KOPT-K1 (cell line): ENCODE measurements around the gene ERMAP.
"Not testable (repeated sequence)": the region's sequence is repeated elsewhere in the genome, so short reads cannot be mapped to it uniquely, and the experiment has no call there.

Source experiments
- H3K27ac ChIP-seq: fragments of 200-600 bp; sonication (generic); 2 replicates; pipeline ENCODE4 v1.5.1; 2016; ENCODE audit warnings: antibody characterized with exemption, mild to moderate bottlenecking, low read depth, low read length; ENCODE audit not compliant: poor library complexity, severe bottlenecking
- H3K36me3 ChIP-seq: fragments of 200-600 bp; sonication (generic); 2 replicates; pipeline ENCODE4 v1.5.1; 2017; ENCODE audit warnings: antibody characterized with exemption, mild to moderate bottlenecking, low read length, moderate library complexity; ENCODE audit not compliant: insufficient read depth
- H3K9me3 ChIP-seq: fragments of 200-600 bp; sonication (generic); 2 replicates; pipeline ENCODE4 v1.5.1; 2017; ENCODE audit warnings: antibody characterized with exemption, low read length, mild to moderate bottlenecking; ENCODE audit not compliant: insufficient read depth, poor library complexity, severe bottlenecking

The ERMAP gene

DNA sequence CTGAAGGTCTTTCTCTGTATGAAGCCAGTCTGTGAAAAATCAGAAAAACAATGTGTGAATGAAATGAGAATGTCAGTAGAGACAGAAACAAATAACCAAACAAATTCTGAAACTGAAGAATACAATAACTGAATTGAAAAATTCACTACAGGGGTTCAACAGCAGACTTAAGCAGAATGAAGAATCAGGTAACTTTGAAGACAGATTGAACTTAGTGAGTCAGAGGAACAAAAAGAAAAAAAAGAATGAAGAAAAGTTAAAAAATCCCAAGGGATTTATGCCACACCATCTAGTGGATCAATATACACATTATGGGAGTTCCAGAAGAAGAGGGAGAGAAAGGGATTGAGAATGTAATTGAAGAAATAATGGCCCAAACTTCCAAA lies 44.1 kb downstream of the ERMAP start:
- Histone ChIP-seq H3K36me3 (no peaks in the 10 kb centered on the region), H3K27ac (no peak overlapping the region), H3K9me3 (peaks cover 57% of the 10 kb centered on the region)

DNA sequence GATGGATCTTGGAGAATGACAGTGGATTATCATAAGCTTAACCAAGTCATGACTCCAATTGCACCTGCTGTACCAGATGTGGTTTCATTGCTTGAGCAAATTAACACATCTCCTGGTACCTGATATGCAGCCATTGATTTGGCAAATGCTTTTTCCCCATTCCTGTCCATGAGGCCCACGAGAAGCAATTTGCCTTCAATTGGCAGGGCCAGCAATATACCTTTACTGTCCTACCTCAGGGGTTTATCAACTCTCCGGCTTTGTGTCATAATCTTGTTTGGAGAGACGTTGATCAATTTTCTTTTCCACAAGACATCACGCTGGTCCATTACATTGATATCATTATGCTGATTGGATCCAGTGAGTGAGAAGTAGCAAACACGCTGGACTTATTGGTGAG lies 49.6 kb downstream of the ERMAP start:
- H3K36me3 ChIP-seq: no peaks in the 10 kb centered on the region

DNA sequence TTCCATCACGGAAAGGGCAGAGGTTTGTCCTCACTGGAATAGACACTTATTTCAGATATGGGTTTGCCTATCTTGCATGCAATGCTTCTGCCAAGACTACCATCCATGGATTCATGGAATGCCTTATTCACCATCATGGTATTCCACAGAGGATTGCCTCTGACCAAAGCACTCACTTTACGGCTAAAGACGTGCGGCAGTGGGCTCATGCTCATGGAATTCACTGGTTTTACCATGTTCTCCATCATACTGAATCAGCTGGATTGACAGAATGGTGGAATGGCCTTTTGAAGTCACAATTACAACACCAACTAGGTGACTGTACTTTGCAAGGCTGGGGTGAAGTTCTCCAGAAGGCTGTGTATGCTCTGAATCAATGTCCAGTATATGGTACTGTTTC lies 51.5 kb downstream of the ERMAP start:
- not testable (repeated sequence) for H3K36me3 ChIP-seq, H3K9me3 ChIP-seq, H3K27ac ChIP-seq

More for the DNA sequence above, 49.6 kb downstream of the ERMAP start:
- no peak overlapping the region for H3K27ac ChIP-seq
- H3K9me3 ChIP-seq: peaks cover 7% of the 10 kb centered on the region

DNA sequence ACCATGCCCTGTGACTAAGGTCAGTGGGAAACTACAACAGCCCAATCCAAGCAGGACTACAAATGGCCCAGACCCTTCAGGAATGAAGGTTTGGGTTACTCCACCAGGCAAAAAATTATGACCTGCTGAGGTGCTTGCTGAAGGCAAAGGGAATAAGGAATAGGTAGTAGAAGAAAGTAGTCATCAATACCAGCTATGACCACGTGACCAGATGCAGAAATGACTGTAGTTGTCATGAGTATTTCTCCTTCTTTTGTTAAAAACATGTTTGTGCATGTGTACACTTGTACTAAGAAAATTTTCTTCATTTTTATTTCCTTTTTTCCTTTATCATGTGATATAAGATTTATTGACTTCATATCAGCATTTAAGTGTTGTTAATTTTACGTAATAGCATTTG lies 52.3 kb downstream of the ERMAP start:
- not testable (repeated sequence) for H3K27ac ChIP-seq, H3K9me3 ChIP-seq, H3K36me3 ChIP-seq

DNA sequence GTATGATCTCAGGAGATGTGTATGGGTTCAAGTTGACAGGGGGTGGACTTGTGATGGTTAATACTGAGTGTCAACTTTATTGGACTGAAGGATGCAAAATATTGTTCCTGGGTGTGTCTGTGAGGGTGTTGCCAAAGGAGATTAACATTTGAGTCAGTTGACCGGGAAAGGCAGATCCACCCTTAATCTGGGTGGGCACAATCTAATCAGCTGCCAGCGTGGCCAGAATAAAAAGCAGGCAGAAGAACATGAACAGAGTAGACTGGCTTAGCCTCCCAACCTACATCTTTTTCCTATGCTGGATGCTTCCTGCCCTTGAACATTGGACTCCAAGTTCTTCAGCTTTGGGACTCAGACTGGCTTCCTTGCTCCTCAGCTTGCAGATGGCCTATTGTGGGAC lies 52.8 kb downstream of the ERMAP start:
- not testable (repeated sequence) for H3K9me3 ChIP-seq, H3K27ac ChIP-seq, H3K36me3 ChIP-seq

DNA sequence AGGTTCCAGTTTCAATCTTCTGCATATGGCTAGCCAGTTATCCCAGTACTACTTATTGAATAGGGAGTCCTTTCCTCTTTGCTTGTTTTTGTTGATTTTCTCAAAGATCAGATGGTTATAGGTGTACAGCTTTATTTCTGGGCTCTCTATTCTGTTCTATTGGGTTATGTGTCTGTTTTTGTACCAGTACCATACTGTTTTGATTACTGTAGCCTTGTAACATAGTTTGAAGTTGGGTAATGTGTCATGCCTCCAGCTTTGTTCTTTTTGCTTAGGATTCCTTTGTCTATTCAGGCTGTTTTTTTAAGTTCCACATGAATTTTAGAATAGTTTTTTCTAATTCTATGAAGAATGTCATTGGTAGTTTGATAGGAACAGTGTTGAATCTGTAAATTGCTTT lies 56.2 kb downstream of the ERMAP start:
- not testable (repeated sequence) for H3K9me3 ChIP-seq, H3K36me3 ChIP-seq, H3K27ac ChIP-seq

DNA sequence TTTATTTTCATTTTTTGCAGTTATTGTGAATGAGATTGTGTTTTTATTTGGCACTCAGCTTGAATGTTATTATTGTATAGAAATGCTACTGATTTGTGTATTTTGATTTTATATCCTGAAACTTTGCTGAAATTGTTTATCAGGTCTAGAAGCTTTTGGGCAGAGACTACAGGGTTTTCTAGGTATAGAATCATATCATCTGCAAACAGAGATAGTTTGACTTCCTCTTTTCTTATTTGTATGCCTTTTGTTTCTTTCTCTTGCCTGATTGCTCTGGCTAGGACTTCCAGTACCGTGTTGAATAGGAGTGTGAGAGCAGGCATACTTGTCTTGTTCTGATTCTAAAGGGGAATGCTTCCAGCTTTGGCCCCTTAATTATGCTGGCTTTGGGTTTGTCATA lies 56.7 kb downstream of the ERMAP start:
- Histone ChIP-seq H3K9me3 (peaks cover 10% of the 10 kb centered on the region), H3K27ac (no peak overlapping the region)

DNA sequence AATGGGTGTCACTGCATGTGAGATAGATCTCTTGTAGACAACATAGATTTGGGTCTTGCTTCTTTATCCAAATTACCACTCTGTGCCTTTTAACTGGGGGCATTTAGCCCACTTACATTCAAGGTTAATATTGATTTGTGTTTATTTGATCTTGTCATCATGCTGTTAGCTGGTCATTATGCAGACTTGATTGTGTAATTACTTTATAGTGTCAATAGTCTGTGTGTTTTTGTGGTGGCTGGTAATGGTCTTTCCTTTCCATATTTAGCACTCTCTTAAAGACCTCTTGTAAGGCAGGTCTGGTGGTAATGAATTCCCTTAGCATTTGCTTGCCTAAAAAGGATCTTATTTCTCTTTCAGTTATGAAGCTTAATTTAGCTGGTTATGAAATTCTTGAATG lies 59.1 kb downstream of the ERMAP start:
- peaks cover 29% of the 10 kb centered on the region for H3K9me3 ChIP-seq
- no peak overlapping the region for H3K27ac ChIP-seq

More for the DNA sequence above, 56.7 kb downstream of the ERMAP start:
- no peaks in the 10 kb centered on the region for H3K36me3 ChIP-seq

DNA sequence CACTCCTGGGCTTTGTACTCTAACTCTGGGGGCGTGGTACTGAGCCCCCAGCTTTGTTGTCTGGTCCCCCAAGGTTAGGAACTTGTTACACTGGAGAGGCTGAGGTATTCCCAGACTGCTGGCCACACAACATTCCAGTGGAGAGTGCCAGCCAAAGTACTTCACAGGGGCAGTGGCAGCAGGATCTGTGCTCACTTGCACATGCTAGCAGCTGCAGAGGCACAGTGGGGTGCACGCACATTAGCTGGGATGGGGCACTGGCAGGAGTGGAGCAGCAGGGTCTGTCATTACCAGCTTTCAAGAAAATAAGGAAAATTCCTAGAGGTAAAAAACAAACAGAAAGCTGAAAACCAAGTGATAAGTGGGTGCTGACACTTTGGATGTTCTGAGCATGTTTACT lies 60.5 kb downstream of the ERMAP start:
- Histone ChIP-seq H3K36me3 (no peaks in the 10 kb centered on the region), H3K27ac (no peak overlapping the region), H3K9me3 (peaks cover 32% of the 10 kb centered on the region)

More for the DNA sequence above, 59.1 kb downstream of the ERMAP start:
- no peaks in the 10 kb centered on the region for H3K36me3 ChIP-seq

DNA sequence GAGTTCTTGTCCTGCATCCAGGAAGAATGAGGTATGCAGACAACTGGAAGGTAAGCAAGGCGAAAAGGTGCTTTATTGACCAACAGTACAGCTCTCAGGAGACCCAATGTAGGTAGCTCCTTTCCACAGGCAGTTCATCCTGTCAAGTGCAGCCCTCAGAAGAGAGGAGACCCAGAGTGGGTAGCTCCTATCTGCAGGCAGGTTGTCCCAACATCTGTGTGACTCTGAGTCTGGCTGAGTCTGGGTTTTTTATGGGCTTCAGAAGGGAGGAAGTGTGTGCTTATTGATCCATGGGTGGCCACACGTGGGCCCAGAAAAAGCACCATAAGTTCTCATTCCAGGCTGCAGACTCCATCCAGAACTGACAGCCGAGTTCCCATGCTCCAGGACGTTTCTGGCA lies 63.5 kb downstream of the ERMAP start:
- no peak overlapping the region for H3K27ac ChIP-seq
- no peaks in the 10 kb centered on the region for H3K36me3 ChIP-seq
- H3K9me3 ChIP-seq: peaks cover 32% of the 10 kb centered on the region

DNA sequence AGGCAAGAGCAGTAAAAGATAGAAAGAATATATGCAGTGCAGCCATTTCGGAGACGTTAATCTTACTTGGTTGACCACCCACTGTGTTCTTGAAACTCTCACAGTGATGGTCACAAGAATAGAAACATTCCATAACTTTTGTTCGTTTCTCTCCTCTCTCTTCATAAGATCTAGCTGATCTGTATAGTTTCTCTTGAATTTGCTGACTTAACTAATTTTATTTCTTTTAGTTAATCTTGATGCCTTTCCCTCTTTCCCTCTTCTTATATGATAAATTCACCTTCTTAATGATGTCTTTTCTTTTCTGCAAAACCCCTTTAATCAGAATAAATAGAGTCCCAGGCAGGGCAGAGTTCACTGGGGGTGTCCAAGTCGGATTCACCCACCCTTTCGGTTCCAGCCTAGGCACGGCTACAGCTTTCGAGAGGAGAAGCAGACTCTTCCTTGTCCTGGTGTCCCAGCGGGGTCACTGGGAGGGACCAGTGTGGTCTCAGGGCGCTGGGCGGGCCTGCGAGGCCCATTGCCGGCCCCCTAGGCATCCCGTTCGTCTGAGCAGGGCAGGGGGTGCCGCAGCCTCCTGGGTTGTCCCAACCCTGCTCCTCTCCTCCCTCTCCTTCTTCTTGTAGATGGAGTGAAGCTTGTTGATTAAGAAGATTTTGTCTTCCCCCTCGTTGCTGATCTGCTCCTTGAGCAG lies 69.3 kb downstream of the ERMAP start:
- Histone ChIP-seq H3K27ac (no peak overlapping the region), H3K9me3 (peaks cover 1% of the 10 kb centered on the region), H3K36me3 (no peaks in the 10 kb centered on the region)

DNA sequence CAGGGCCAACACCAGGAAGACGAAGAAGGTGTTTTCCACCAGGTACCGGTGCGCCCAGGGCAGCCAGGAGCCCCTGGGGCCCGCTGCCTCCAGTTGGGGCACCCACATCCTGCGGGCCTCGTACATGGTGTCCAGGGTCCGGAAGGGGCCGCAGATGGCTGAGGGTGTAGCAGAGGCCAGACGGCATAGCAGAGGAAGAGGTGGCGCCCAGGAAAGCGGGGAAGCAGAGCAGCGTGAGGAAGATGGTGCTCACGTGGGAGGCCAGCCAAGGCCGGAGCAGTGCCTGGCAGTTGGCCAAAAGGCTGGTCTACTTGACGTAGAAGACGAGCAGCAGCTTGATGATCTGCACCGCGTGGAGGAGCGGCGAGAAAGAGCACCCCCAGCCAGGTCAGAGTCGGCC lies 69.9 kb downstream of the ERMAP start:
- Histone ChIP-seq H3K36me3 (no peaks in the 10 kb centered on the region), H3K27ac (no peak overlapping the region), H3K9me3 (no peaks in the 10 kb centered on the region)

DNA sequence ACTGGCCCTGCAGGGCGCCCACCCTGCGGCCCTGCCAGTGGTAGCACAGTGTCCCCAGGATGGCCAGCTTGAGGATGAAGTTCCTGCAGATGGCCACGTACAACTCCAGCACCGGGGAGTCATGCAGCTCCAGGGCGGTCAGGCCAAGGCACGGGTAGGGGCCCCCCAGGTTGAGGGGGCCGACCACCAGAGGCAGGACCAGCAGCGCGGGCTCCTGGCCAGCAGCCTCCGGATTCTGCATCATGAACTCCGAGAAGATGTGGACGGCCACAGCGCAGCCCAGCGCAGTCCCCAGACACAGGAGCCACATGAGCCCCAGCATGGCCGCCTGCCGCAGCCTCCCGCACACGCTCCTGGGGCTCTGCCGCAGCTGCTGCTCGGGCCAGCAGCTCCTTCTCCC lies 70.4 kb downstream of the ERMAP start:
- H3K36me3 ChIP-seq: no peaks in the 10 kb centered on the region
- H3K9me3 ChIP-seq: no peaks in the 10 kb centered on the region
- no peak overlapping the region for H3K27ac ChIP-seq

DNA sequence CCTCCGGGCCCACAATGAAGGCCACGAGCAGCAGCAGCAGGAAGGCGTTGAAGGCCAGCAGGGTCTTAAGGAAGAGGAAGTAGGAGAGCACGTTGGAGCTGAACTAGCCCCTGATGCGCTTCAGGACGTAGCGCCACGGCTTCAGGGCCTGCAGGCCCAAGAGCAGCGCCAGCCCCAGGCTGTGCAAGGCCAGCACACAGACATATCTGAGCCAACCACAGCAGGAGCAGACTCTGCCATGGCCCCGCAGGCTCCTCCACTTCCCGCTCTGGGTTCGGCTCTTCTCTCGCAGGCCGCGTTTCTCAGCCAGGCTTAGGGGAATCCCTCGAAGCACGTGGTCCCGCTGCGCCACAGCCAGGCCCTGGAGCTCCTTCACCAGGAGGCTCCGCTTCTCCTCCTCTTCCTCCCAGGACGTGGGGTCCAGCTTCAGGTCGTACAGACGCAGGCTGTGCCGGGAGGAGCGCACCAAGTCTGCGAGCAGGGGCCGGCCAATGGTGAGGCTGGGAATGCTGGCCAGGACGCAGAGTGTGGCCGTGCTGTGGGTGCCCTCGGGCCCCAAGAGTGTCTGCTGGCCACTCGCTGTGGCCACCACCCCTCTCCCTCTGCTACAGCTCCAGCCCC lies 71.2 kb downstream of the ERMAP start:
- Histone ChIP-seq H3K27ac (no peak overlapping the region), H3K9me3 (no peaks in the 10 kb centered on the region), H3K36me3 (no peaks in the 10 kb centered on the region)

DNA sequence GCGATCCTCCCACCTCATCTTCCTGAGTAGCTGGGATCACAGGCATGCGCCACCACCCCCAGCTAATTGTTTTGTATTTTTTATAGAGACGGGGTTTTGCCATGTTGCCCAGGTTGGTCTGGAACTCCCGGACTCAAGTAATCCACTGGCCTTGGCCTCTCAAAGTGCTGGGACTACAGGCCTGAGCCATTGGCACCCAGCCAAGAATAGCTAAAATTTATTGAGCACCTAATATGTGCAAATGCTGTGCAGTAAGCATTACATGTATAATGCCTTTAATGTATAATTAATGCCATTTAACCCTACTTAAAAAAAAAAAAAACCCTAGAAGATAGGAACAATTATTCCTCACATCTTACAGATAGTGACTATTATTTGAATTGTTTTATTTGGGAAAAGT lies 72.3 kb downstream of the ERMAP start:
- H3K36me3 ChIP-seq: no peaks in the 10 kb centered on the region
- no peak overlapping the region for H3K27ac ChIP-seq
- H3K9me3 ChIP-seq: no peaks in the 10 kb centered on the region

DNA sequence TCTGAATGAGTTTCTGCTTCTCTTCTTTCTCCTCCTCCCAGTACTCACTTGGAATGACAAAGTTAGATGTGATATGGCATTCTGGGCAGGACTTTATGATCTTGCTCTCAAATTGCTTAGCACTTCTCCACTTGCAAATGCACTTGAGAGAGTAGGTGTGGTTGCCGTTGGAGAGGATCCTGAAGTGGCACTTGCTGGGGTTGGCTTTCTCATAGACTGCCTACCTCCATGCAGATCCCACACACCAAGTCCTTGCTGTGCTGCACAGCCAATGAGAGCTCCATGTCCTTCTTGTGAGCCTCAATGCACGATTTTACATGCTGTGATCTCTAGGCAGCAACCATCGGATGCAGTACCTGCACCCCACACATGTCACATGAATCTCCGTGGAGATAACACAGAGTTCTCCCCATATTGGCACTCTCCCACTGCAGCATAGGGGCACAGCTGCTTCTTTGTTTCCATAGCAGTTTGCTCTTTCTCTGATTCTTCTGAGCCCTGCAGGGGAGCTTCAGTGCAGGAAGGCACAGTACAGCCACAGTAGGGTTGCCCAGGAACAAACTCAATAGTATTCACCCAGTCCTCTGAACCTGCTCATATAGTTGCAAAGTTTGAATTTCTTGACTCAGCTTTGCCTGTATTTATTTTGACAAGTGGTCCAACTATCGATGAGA lies 74.7 kb downstream of the ERMAP start:
- H3K27ac ChIP-seq: no peak overlapping the region
- H3K9me3 ChIP-seq: no peaks in the 10 kb centered on the region
- no peaks in the 10 kb centered on the region for H3K36me3 ChIP-seq
